ENCODE data around the gene DISC1. TPM values are rescaled to one million over a fixed set of nuclear protein-coding genes. Genes with fewer than 3 reads are reported as not detected.

Gene DISC1
- total and polyA plus RNA-seq, 11 donors: 0.76 to 12.8 (median 4.3) TPM

- ATAC-seq (no peak), DNase-seq (no peak)
- intact Hi-C loops (cut with DNase I): no loop called here
- H3K36me3 ChIP-seq: no peaks in the 10 kb centered on the region
- 88 to 95% (median 90%) methylated on average over 1 of the region's 1 CpG for WGBS, 4 donors
- no peak overlapping the region for H3K4me3 ChIP-seq
- H3K27me3 ChIP-seq: no peaks in the 10 kb centered on the region
- no peak overlapping the region for H3K27ac ChIP-seq
- peaks cover 0 to 20% (median 0%) of the 10 kb centered on the region in 12 donors for H3K9me3 ChIP-seq
- TF ChIP-seq POLR2A (IDR thresholded peaks at IDR 0.05) (no peak), CTCF (IDR thresholded peaks at IDR 0.05) (no peak)
- H3K4me1 ChIP-seq: no peaks in the 10 kb centered on the region
Observed at GRCh38 chr1:232074265-232074664, 447.7 kb downstream of the DISC1 start.

DNA sequence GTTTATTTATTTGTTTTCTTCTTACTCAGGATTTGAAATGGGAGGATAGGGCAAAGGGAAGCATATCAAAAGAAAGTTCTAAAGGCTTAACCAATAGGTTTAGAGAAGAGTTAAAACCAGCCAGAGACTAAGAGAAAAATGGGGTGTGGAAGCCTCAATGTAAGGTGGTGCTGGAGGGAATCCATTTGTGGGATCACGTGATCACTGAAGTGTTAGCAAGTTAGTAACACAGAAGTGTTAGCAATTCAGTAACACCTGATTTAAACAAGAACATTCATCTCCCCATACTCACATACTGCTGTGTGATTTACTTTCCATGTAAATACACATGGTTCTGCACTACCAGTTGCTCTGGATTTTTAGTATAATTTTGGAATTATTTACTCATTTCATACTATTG is 451.2 kb downstream of the DISC1 start:
- 83 to 90% (median 89%) methylated on average over 1 of the region's 1 CpG for WGBS, 4 donors

DNA sequence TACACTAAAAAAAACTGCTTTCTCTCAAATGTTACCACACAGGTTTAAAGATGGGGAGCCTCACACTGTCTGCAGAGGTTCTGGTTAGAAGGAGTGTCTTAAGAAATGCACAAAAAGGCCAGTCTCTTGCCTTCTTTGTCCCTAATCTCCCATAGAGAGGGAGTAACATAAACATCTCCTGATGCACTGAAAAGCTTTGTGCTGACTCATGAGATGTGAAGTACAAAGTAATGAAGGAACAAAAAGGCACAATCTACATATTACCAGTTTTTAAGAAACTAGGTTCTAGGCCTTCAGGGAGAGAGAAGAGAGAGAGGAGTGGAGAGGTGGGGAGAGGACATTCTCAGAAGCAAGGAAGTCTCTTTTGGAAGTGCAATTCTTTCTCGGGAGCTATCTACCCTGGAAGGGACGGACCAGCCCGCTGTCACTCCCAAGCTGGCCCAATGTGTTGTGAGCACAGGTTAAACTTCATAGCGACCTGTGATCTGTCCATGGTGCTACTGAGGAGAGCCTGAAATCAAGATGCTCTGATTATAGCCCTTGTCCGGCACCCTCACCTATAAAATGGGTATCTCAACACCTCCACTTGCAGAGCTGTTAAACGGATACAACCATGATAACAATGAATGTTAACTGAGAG is 458.1 kb downstream of the DISC1 start:
- Histone ChIP-seq H3K9me3 (peaks cover 0 to 11% (median 0%) of the 10 kb centered on the region in 12 donors), H3K27me3 (no peaks in the 10 kb centered on the region), H3K36me3 (no peaks in the 10 kb centered on the region), H3K27ac (no peak overlapping the region), H3K4me1 (no peaks in the 10 kb centered on the region), H3K4me3 (no peak overlapping the region)
- DNase-seq (no peak), ATAC-seq (peak in 1 of 4 donors; percentile 34)
- TF ChIP-seq CTCF (IDR thresholded peaks at IDR 0.05) (no peak), POLR2A (IDR thresholded peaks at IDR 0.05) (no peak)
- 27 to 54% (median 37%) methylated on average over 6 of the region's 6 CpGs for WGBS, 4 donors
- intact Hi-C loops (cut with DNase I): no loop called here

More for the DNA sequence above, 451.2 kb downstream of the DISC1 start:
- H3K36me3 ChIP-seq: no peaks in the 10 kb centered on the region
- peaks cover 0 to 20% (median 0%) of the 10 kb centered on the region in 12 donors for H3K9me3 ChIP-seq
- no peak overlapping the region for H3K4me3 ChIP-seq
- DNase-seq: no peak
- no peak for ATAC-seq
- TF ChIP-seq POLR2A (IDR thresholded peaks at IDR 0.05): no peak
- TF ChIP-seq CTCF (IDR thresholded peaks at IDR 0.05): no peak
- intact Hi-C loops (cut with DNase I): no loop called here
- no peak overlapping the region for H3K27ac ChIP-seq
- H3K4me1 ChIP-seq: no peaks in the 10 kb centered on the region
- H3K27me3 ChIP-seq: no peaks in the 10 kb centered on the region

- WGBS, 4 donors: 62 to 74% (median 67%) methylated on average over 3 of the region's 3 CpGs
Observed at GRCh38 chr1:232090816-232091215, 464.2 kb downstream of the DISC1 start.

More at GRCh38 chr1:232090816-232091215, 464.2 kb downstream of the DISC1 start:
- Histone ChIP-seq H3K4me1 (no peaks in the 10 kb centered on the region), H3K36me3 (no peaks in the 10 kb centered on the region), H3K4me3 (no peak overlapping the region), H3K27ac (no peak overlapping the region), H3K9me3 (no peaks in the 10 kb centered on the region), H3K27me3 (no peaks in the 10 kb centered on the region)
- no peak for TF ChIP-seq CTCF (IDR thresholded peaks at IDR 0.05)
- TF ChIP-seq POLR2A (IDR thresholded peaks at IDR 0.05): no peak
- DNase-seq: no peak
- no peak for ATAC-seq
- intact Hi-C loops (cut with DNase I): no loop called here

Other genes starting within 250 kb of the DISC1 start
- gene EGLN1, start 204.5 kb upstream of the DISC1 start, total RNA-seq: 100 to 1,000 TPM in 1 of 9 donors, 10 to 100 TPM in 8; 51.6 to 122 (median 77.8) TPM
- gene EGLN1, start 204.5 kb upstream of the DISC1 start, polyA plus RNA-seq: 10 to 100 TPM; 20.8 to 59.2 TPM
- 10 to 100 TPM; 16.6 to 43.5 (median 31.7) TPM for gene TSNAX, start 98.1 kb upstream of the DISC1 start, total RNA-seq
- gene TSNAX, start 98.1 kb upstream of the DISC1 start, polyA plus RNA-seq: 10 to 100 TPM in 1 of 2 donors, 1 to 10 TPM in 1; 9.7 to 33.8 TPM